Measurements from ENCODE around the gene LRP1B. TPM values are rescaled to one million over a fixed set of nuclear protein-coding genes. Genes with fewer than 3 reads are reported as not detected.

The LRP1B gene
- total RNA-seq, 2 donors from 2014 or later = 0.79 to 1.8 TPM

GRCh38 chr2:140808820-140809219, 1322.0 kb downstream of the LRP1B start:
- TF ChIP-seq CTCF (conservative IDR thresholded peaks at IDR 0.05) = peak; percentile 72
- H3K9me3 ChIP-seq (ENCODE audit: control insufficient read depth, low read length) = no peaks in the 10 kb centered on the region
- H3K4me1 Mint-ChIP-seq = peaks cover 2% of the 10 kb centered on the region
- no peak overlapping the region for H3K27ac Mint-ChIP-seq
- DNase-seq = no peak
- no peak overlapping the region for H3K4me3 Mint-ChIP-seq
- no peaks in the 10 kb centered on the region for H3K27me3 ChIP-seq (ENCODE audit: control insufficient read depth, insufficient read depth, low read length, poor library complexity, severe bottlenecking)
- H3K4me3 ChIP-seq (ENCODE audit: low read length) = no peak overlapping the region
- no peaks in the 10 kb centered on the region for H3K36me3 ChIP-seq (ENCODE audit: control insufficient read depth, insufficient read depth, low read length)
- no peak overlapping the region for H3K27ac ChIP-seq (ENCODE audit: low read depth, low read length)
- no peaks in the 10 kb centered on the region for H3K36me3 Mint-ChIP-seq (ENCODE audit: low read depth)
- no peaks in the 10 kb centered on the region for H3K9me3 Mint-ChIP-seq
- 91 to 100% methylated on average over 1 of the region's 1 CpG for WGBS, 2 experiments (ENCODE audit: insufficient coverage in 1 of 2, insufficient read length in 1 of 2)
- no peak overlapping the region for H3K9ac ChIP-seq (ENCODE audit: extremely low read depth, low read length, poor library complexity, severe bottlenecking)
- no peaks in the 10 kb centered on the region for H3K27me3 Mint-ChIP-seq (ENCODE audit: insufficient read depth)
- H3K4me1 ChIP-seq (ENCODE audit: control insufficient read depth, insufficient read depth, low read length) = no peaks in the 10 kb centered on the region

- H3K27ac Mint-ChIP-seq = no peak overlapping the region
- Histone ChIP-seq H3K27me3 (ENCODE audit: control insufficient read depth, insufficient read depth, low read length, poor library complexity, severe bottlenecking) (no peaks in the 10 kb centered on the region), H3K36me3 (ENCODE audit: control insufficient read depth, insufficient read depth, low read length) (no peaks in the 10 kb centered on the region), H3K9me3 (ENCODE audit: control insufficient read depth, low read length) (no peaks in the 10 kb centered on the region), H3K9ac (ENCODE audit: extremely low read depth, low read length, poor library complexity, severe bottlenecking) (no peak overlapping the region), H3K4me1 (ENCODE audit: control insufficient read depth, insufficient read depth, low read length) (no peaks in the 10 kb centered on the region), H3K4me3 (ENCODE audit: low read length) (no peak overlapping the region), H3K27ac (ENCODE audit: low read depth, low read length) (no peak overlapping the region)
- TF ChIP-seq CTCF (conservative IDR thresholded peaks at IDR 0.05) = no peak
- no peak for DNase-seq
- H3K36me3 Mint-ChIP-seq (ENCODE audit: low read depth) = no peaks in the 10 kb centered on the region
- no peak overlapping the region for H3K4me3 Mint-ChIP-seq
- H3K9me3 Mint-ChIP-seq = no peaks in the 10 kb centered on the region
- 86 to 88% methylated on average over 1 of the region's 1 CpG for WGBS, 2 experiments (ENCODE audit: insufficient coverage in 1 of 2, insufficient read length in 1 of 2)
- peaks cover 2% of the 10 kb centered on the region for H3K4me1 Mint-ChIP-seq
- no peaks in the 10 kb centered on the region for H3K27me3 Mint-ChIP-seq (ENCODE audit: insufficient read depth)
These were observed 1322.6 kb downstream of the LRP1B start for GRCh38 chr2:140808211-140808610.

GRCh38 chr2:140804700-140805260, 1326.0 kb downstream of the LRP1B start:
- Histone ChIP-seq H3K9ac (ENCODE audit: extremely low read depth, low read length, poor library complexity, severe bottlenecking) (no peak overlapping the region), H3K27ac (ENCODE audit: low read depth, low read length) (no peak overlapping the region), H3K9me3 (ENCODE audit: control insufficient read depth, low read length) (no peaks in the 10 kb centered on the region), H3K36me3 (ENCODE audit: control insufficient read depth, insufficient read depth, low read length) (no peaks in the 10 kb centered on the region), H3K27me3 (ENCODE audit: control insufficient read depth, insufficient read depth, low read length, poor library complexity, severe bottlenecking) (no peaks in the 10 kb centered on the region), H3K4me3 (ENCODE audit: low read length) (no peak overlapping the region), H3K4me1 (ENCODE audit: control insufficient read depth, insufficient read depth, low read length) (no peaks in the 10 kb centered on the region)
- Mint-ChIP-seq H3K27ac (no peak overlapping the region), H3K4me1 (peaks cover 13% of the 10 kb centered on the region), H3K9me3 (peaks cover 2% of the 10 kb centered on the region), H3K36me3 (ENCODE audit: low read depth) (no peaks in the 10 kb centered on the region), H3K27me3 (ENCODE audit: insufficient read depth) (no peaks in the 10 kb centered on the region), H3K4me3 (no peak overlapping the region)
- no peak for TF ChIP-seq CTCF (conservative IDR thresholded peaks at IDR 0.05)
- WGBS, 2 experiments (ENCODE audit: insufficient coverage in 1 of 2, insufficient read length in 1 of 2) = 90% methylated on average over 1 of the region's 1 CpG; no CpG with 5 or more reads in 1 of the 2 experiments
- no peak for DNase-seq
